Progenitor cell of endocrine pancreas (in vitro differentiated cells): ENCODE measurements around the gene STK32C. TPM values are rescaled to one million over a fixed set of nuclear protein-coding genes. Genes with fewer than 3 reads are reported as not detected.

ENCODE experiments used
- DNase-seq: peaks from one replicate; pipeline ENCODE4 v3.0.0; 2021; ENCODE audit warnings: low spot score; ENCODE audit not compliant: unreplicated experiment
- H3K27ac Mint-ChIP-seq: 2 replicates; pipeline ENCODE4 v1.8.0; 2021; ENCODE audit warnings: mild to moderate bottlenecking, moderate library complexity, mixed read lengths
- H3K27me3 Mint-ChIP-seq: 2 replicates; pipeline ENCODE4 v1.8.0; 2021; ENCODE audit warnings: mixed read lengths
- H3K36me3 Mint-ChIP-seq: 2 replicates; pipeline ENCODE4 v1.8.0; 2022; ENCODE audit warnings: mixed read lengths; ENCODE audit not compliant: insufficient read depth
- H3K4me1 Mint-ChIP-seq: 2 replicates; pipeline ENCODE4 v1.8.0; 2021; ENCODE audit warnings: low read depth, mixed read lengths
- H3K4me3 Mint-ChIP-seq: 2 replicates; pipeline ENCODE4 v1.8.0; 2021; ENCODE audit warnings: low read depth, mild to moderate bottlenecking, moderate library complexity, mixed read lengths
- H3K9me3 Mint-ChIP-seq: 2 replicates; pipeline ENCODE4 v1.8.0; 2021; ENCODE audit warnings: low read depth, mixed read lengths
- CTCF ChIP-seq: fragments of 200-600 bp; sonication (generic); IDR thresholded peaks from one replicate; pipeline ENCODE4 v1.5.0; 2021; ENCODE audit warnings: antibody characterized with exemption, mild to moderate bottlenecking; ENCODE audit not compliant: unreplicated experiment
- total RNA-seq: library from RNA; stranded (reverse); gene quantifications from 2 replicates; pipeline ENCODE4 v1.2.1, GENCODE V29; 2021

Gene STK32C
- total RNA-seq, 1 donor from 2014 or later: 10.0 TPM

GRCh38 chr10:132234860-132235259, 72.9 kb downstream of the STK32C start:
- DNase-seq: no peak
- no peak for TF ChIP-seq CTCF
- no peaks in the 10 kb centered on the region for H3K36me3 Mint-ChIP-seq
- H3K4me1 Mint-ChIP-seq: no peaks in the 10 kb centered on the region
- H3K27me3 Mint-ChIP-seq: peaks cover 6% of the 10 kb centered on the region
- H3K9me3 Mint-ChIP-seq: no peaks in the 10 kb centered on the region
- no peak overlapping the region for H3K4me3 Mint-ChIP-seq
- H3K27ac Mint-ChIP-seq: no peak overlapping the region

GRCh38 chr10:132233501-132234085, 74.2 kb downstream of the STK32C start:
- Mint-ChIP-seq H3K9me3 (no peaks in the 10 kb centered on the region), H3K27ac (no peak overlapping the region), H3K4me3 (no peak overlapping the region), H3K4me1 (no peaks in the 10 kb centered on the region), H3K36me3 (no peaks in the 10 kb centered on the region), H3K27me3 (peaks cover 4% of the 10 kb centered on the region)
- no peak for DNase-seq
- no peak for TF ChIP-seq CTCF

GRCh38 chr10:132232981-132233380, 74.8 kb downstream of the STK32C start:
- H3K27me3 Mint-ChIP-seq: peaks cover 3% of the 10 kb centered on the region
- no peak for TF ChIP-seq CTCF
- no peak for DNase-seq
- no peak overlapping the region for H3K27ac Mint-ChIP-seq
- no peak overlapping the region for H3K4me3 Mint-ChIP-seq
- no peaks in the 10 kb centered on the region for H3K36me3 Mint-ChIP-seq
- H3K4me1 Mint-ChIP-seq: no peaks in the 10 kb centered on the region
- no peaks in the 10 kb centered on the region for H3K9me3 Mint-ChIP-seq

- DNase-seq: no peak
- H3K4me1 Mint-ChIP-seq: no peaks in the 10 kb centered on the region
- no peaks in the 10 kb centered on the region for H3K9me3 Mint-ChIP-seq
- TF ChIP-seq CTCF: no peak
- H3K27ac Mint-ChIP-seq: no peak overlapping the region
- no peak overlapping the region for H3K4me3 Mint-ChIP-seq
- peaks cover 3% of the 10 kb centered on the region for H3K27me3 Mint-ChIP-seq
- no peaks in the 10 kb centered on the region for H3K36me3 Mint-ChIP-seq
Measured at GRCh38 chr10:132232023-132232951, 75.5 kb downstream of the STK32C start.

GRCh38 chr10:132231656-132232022, 76.1 kb downstream of the STK32C start:
- Mint-ChIP-seq H3K9me3 (no peaks in the 10 kb centered on the region), H3K36me3 (no peaks in the 10 kb centered on the region), H3K27ac (no peak overlapping the region), H3K4me1 (no peaks in the 10 kb centered on the region), H3K27me3 (peaks cover 3% of the 10 kb centered on the region), H3K4me3 (no peak overlapping the region)
- no peak for DNase-seq
- no peak for TF ChIP-seq CTCF
